Endothelial cell of umbilical vein (primary cell): Measurements from ENCODE around the gene ARHGAP42. TPM values are rescaled to one million over a fixed set of nuclear protein-coding genes. Genes with fewer than 3 reads are reported as not detected.

ENCODE experiments used
- BruUV-seq: library from RNA; stranded (reverse); fragments of 400-500 nt; replicated peaks from 2 replicates; lab custom pipeline; 2021; lab: Mats Ljungman, UMichigan
- CTCF ChIA-PET: fragments of 300-600, 350-600 bp; sonication (Branson Sonifier 250); formaldehyde crosslinking; loops from one replicate; lab custom pipeline; 2021; ENCODE audit warnings: antibody characterized with exemption, inconsistent platforms; lab: Charles Lee
- POLR2A ChIA-PET: fragments of 300-600, 350-600 bp; sonication (Branson Sonifier 250); formaldehyde crosslinking; loops from one replicate; lab custom pipeline; 2021; ENCODE audit warnings: antibody characterized with exemption, inconsistent platforms; lab: Charles Lee
- DNase-seq: peaks from one replicate; pipeline ENCODE4 v3.0.0-alpha.2; 2011; ENCODE audit warnings: low read depth, low spot score
- FAIRE-seq: peaks from 2 replicates; lab custom pipeline; 2011; peaks lifted over from hg19 to GRCh38; lab: Jason Lieb, UNC
- H2AFZ ChIP-seq: 2 replicates; pipeline ENCODE4 v1.6.0; 2012; ENCODE audit warnings: low read depth, low read length, control low read depth, inconsistent platforms
- H3K27ac ChIP-seq: 2 replicates; pipeline ENCODE4 v1.5.1; 2011; ENCODE audit warnings: low read depth, mild to moderate bottlenecking, control low read depth, low read length, moderate library complexity; ENCODE audit not compliant: insufficient read depth
- H3K27me3 ChIP-seq, 2 experiments: 2 replicates each; pipeline versions ENCODE4 v1.6.0 to v1.6.1; 2011; ENCODE audit warnings: low read length in 2 of 2, mixed read lengths in 1 of 2; ENCODE audit not compliant: control insufficient read depth in 2 of 2, insufficient read depth in 2 of 2
- H3K36me3 ChIP-seq, 2 experiments: 2 replicates in 1 of 2; 3 replicates in 1 of 2; pipeline ENCODE4 v1.5.1; 2011; ENCODE audit warnings: low read length in 2 of 2, mild to moderate bottlenecking in 1 of 2, moderate library complexity in 1 of 2; ENCODE audit not compliant: control insufficient read depth in 2 of 2, insufficient read depth in 2 of 2; ENCODE audit errors: extremely low read depth in 1 of 2
- H3K4me1 ChIP-seq: 3 replicates; pipeline ENCODE4 v1.5.1; 2011; ENCODE audit warnings: mild to moderate bottlenecking, low read length; ENCODE audit not compliant: control insufficient read depth, insufficient read depth; ENCODE audit errors: extremely low read depth
- H3K4me2 ChIP-seq: 2 replicates; pipeline ENCODE4 v1.6.1; 2011; ENCODE audit warnings: low read length, control low read depth, mixed read lengths; ENCODE audit not compliant: insufficient read depth
- H3K4me3 ChIP-seq, 3 experiments: fragments of 200-600 bp in 1 of 3; sonication (generic), shearing (Covaris generic) in 1 of 3; replicated peaks in 1 of 3; 2 replicates each; pipeline ENCODE4 v1.5.1; 2011 to 2016; ENCODE audit warnings: control low read depth in 3 of 3, low read length in 3 of 3, mild to moderate bottlenecking in 2 of 3, inconsistent platforms in 1 of 3, low read depth in 1 of 3, moderate library complexity in 1 of 3; ENCODE audit not compliant: insufficient read depth in 1 of 3
- H3K79me2 ChIP-seq: 2 replicates; pipeline ENCODE4 v1.6.0; 2012; ENCODE audit warnings: low read length, inconsistent platforms; ENCODE audit not compliant: control insufficient read depth, insufficient read depth
- H3K9ac ChIP-seq: replicated peaks from 2 replicates; pipeline ENCODE3; 2011; ENCODE audit warnings: low read length, control low read depth; ENCODE audit not compliant: insufficient read depth; ENCODE audit errors: extremely low read depth
- H3K9me1 ChIP-seq: replicated peaks from 3 replicates; pipeline ENCODE4 v1.6.0; 2011; ENCODE audit warnings: mild to moderate bottlenecking, low read length; ENCODE audit not compliant: control insufficient read depth, insufficient read depth; ENCODE audit errors: extremely low read depth
- H3K9me3 ChIP-seq: replicated peaks from 2 replicates; pipeline ENCODE4 v1.5.1; 2012; ENCODE audit warnings: low read length, inconsistent platforms; ENCODE audit not compliant: control insufficient read depth, insufficient read depth
- H4K20me1 ChIP-seq: replicated peaks from 2 replicates; pipeline ENCODE3; 2011; ENCODE audit warnings: mild to moderate bottlenecking, low read length; ENCODE audit not compliant: control insufficient read depth, insufficient read depth; ENCODE audit errors: extremely low read depth
- FOS ChIP-seq: IDR thresholded peaks from 2 replicates; pipeline ENCODE4 v1.6.1; 2011; ENCODE audit warnings: mild to moderate bottlenecking, low read length, moderate library complexity, borderline replicate concordance; ENCODE audit not compliant: insufficient read depth
- GATA2 ChIP-seq: IDR thresholded peaks from 2 replicates; pipeline ENCODE4 v1.7.0; 2011; ENCODE audit warnings: low read depth, mild to moderate bottlenecking, moderate library complexity, mixed read lengths, low read length; ENCODE audit not compliant: insufficient read length, insufficient read depth
- JUN ChIP-seq: IDR thresholded peaks from 2 replicates; pipeline ENCODE4 v1.6.1; 2011; ENCODE audit warnings: borderline replicate concordance, low read depth; ENCODE audit not compliant: insufficient read length, insufficient read depth
- MYC ChIP-seq: IDR thresholded peaks from one replicate; pipeline ENCODE4 v1.6.1; 2011; ENCODE audit warnings: mild to moderate bottlenecking, low read depth, low read length
- POLR2A ChIP-seq: IDR thresholded peaks from 2 replicates; pipeline ENCODE4 v1.6.1; 2012; ENCODE audit warnings: low read depth, mild to moderate bottlenecking, control low read depth, low read length
- POLR2AphosphoS5 ChIP-seq: IDR thresholded peaks from 2 replicates; pipeline ENCODE4 v1.6.1; 2012; ENCODE audit warnings: low read depth, mild to moderate bottlenecking, control low read depth, low read length, moderate library complexity; ENCODE audit not compliant: insufficient read depth
- dilution Hi-C: fragments of 300-500 bp; cut with MboI; formaldehyde crosslinking; loops from one replicate; pipeline ENCODE4 v1.15.0; 2019; ENCODE audit warnings: low sequenced_read_pairs; ENCODE audit not compliant: extremely low pct_ligation_motif_present
- intact Hi-C: fragments of 100-400 bp; cut with micrococcal nuclease; formaldehyde crosslinking; loops from one replicate; pipeline ENCODE4 v1.10.0; 2022
- polyA plus RNA-seq, 4 experiments: library from polyadenylated mRNA; depleted of rRNA in 3 of 4; stranded (reverse) in 3 of 4; unstranded in 1 of 4; fragments of >200 nt; gene quantifications; 2 replicates each; pipeline versions ENCODE4 v1.2.1 to v1.2.3, GENCODE V29; 2011 to 2012; ENCODE audit warnings: missing spikeins in 1 of 4
- total RNA-seq: library from RNA; stranded (reverse); gene quantifications from 2 replicates; pipeline ENCODE4 v1.2.3, GENCODE V29; 2021
- TF ChIP-seq, protein P1 (sequence below): IDR thresholded peaks from 2 replicates; pipeline ENCODE4 v1.6.1; 2011; ENCODE audit not compliant: insufficient read depth, insufficient read length
- TF ChIP-seq, protein P2 (sequence below), 2 donors: IDR thresholded peaks; 1 replicate in 1 of 2; 2 replicates in 1 of 2; pipeline ENCODE4 v1.5.1; 2011; ENCODE audit warnings: low read length in 2 of 2, mild to moderate bottlenecking in 2 of 2, moderate library complexity in 2 of 2, control low read depth in 1 of 2, inconsistent platforms in 1 of 2, low read depth in 1 of 2; ENCODE audit not compliant: insufficient read depth in 1 of 2; ENCODE audit errors: extremely low read depth in 1 of 2

ARHGAP42 gene
- total and polyA plus RNA-seq, 2 donors (not counting 3 experiments of a cell fraction or from before 2014, with no cell fraction given), result 1.8 to 2.4 TPM

DNA sequence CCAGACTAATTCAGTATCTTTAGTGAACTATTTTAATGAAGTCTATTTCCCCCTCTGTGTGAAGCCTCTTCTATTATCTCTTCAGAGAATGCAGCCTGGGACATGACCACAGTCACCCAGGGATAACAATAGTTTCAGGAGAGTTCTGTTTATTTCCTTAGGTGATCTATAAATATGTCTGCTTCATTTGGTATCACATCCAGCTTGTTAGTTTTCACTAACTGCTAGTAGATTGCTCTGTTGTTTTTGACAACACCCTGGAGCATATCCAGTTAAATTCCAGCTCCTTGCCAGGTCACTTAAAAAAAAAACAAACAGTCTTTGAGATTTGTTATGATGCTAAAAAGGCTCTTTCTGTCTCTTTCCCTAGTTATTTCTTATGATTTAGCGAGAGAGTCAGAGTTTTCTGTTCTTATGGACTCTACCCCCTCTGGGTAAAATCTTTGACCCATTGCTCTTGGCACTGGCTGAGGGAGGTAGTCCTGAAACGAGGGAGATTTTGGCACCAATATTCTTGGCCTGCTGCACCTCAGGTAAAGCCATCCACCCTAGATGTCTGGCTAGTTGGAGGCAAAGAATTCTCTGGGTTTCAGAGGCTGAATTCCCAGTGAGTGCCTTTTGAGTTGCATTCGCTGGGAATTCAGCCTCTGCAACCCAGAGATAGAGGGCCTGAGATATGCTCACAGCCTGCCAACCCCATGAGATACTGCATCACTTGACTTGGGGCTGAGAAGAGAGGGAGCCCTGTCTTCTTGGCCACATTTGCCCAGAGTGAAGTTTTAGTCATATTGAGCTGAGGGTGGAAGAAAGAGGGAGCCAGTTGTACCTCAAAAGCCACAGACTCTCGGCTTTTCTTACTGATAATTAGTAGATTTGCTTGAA, 283.4 kb downstream of the ARHGAP42 start:
- ChIA-PET POLR2A (no interaction called here), CTCF (interaction anchor here (1.2 kb wide), 1 partner anchor 10 kb away, joined by 3 read pairs; no protein-coding TSS in a partner anchor)
- H3K27me3 ChIP-seq, result no peaks in the 10 kb centered on the region
- H3K9me1 ChIP-seq, result no peaks in the 10 kb centered on the region
- no TSS peak for BruUV-seq
- no peaks in the 10 kb centered on the region for H3K9me3 ChIP-seq
- DNase-seq (no peak), FAIRE-seq (no peak)
- no peak overlapping the region for H3K27ac ChIP-seq
- dilution Hi-C loops, result no loop called here
- peaks cover 2% of the 10 kb centered on the region for H3K4me1 ChIP-seq
- H3K4me2 ChIP-seq, result no peak overlapping the region
- H3K9ac ChIP-seq, result no peak overlapping the region
- TF ChIP-seq MYC (no peak), FOS (no peak), POLR2A (no peak), GATA2 (no peak), POLR2AphosphoS5 (no peak), JUN (no peak)
- TF ChIP-seq, protein P1, sequence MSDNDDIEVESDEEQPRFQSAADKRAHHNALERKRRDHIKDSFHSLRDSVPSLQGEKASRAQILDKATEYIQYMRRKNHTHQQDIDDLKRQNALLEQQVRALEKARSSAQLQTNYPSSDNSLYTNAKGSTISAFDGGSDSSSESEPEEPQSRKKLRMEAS, result no peak
- TF ChIP-seq, protein P2, sequence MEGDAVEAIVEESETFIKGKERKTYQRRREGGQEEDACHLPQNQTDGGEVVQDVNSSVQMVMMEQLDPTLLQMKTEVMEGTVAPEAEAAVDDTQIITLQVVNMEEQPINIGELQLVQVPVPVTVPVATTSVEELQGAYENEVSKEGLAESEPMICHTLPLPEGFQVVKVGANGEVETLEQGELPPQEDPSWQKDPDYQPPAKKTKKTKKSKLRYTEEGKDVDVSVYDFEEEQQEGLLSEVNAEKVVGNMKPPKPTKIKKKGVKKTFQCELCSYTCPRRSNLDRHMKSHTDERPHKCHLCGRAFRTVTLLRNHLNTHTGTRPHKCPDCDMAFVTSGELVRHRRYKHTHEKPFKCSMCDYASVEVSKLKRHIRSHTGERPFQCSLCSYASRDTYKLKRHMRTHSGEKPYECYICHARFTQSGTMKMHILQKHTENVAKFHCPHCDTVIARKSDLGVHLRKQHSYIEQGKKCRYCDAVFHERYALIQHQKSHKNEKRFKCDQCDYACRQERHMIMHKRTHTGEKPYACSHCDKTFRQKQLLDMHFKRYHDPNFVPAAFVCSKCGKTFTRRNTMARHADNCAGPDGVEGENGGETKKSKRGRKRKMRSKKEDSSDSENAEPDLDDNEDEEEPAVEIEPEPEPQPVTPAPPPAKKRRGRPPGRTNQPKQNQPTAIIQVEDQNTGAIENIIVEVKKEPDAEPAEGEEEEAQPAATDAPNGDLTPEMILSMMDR (IDR thresholded peaks at IDR 0.05; ENCODE audit: extremely low read depth in 1 of 2, insufficient read depth in 1 of 2, low read depth in 1 of 2, low read length in 2 of 2), result no peak
- H4K20me1 ChIP-seq, result no peaks in the 10 kb centered on the region
- H3K79me2 ChIP-seq, result no peaks in the 10 kb centered on the region
- H2AFZ ChIP-seq, result no peak overlapping the region
- H3K36me3 ChIP-seq, result no peaks in the 10 kb centered on the region
- intact Hi-C loops, result no loop called here
- H3K4me3 ChIP-seq, result no peak overlapping the region
